Endothelial cell of umbilical vein (primary cell): ENCODE results near the gene SLC26A6. TPM values are rescaled to one million over a fixed set of nuclear protein-coding genes. Genes with fewer than 3 reads are reported as not detected.

Experiments
- BruUV-seq: library from RNA; stranded (reverse); fragments of 400-500 nt; replicated peaks from 2 replicates; lab custom pipeline; 2021; lab: Mats Ljungman, UMichigan
- CTCF ChIA-PET: fragments of 300-600, 350-600 bp; sonication (Branson Sonifier 250); formaldehyde crosslinking; loops from one replicate; lab custom pipeline; 2021; ENCODE audit warnings: antibody characterized with exemption, inconsistent platforms; lab: Charles Lee
- POLR2A ChIA-PET: fragments of 300-600, 350-600 bp; sonication (Branson Sonifier 250); formaldehyde crosslinking; loops from one replicate; lab custom pipeline; 2021; ENCODE audit warnings: antibody characterized with exemption, inconsistent platforms; lab: Charles Lee
- DNase-seq: peaks from one replicate; pipeline ENCODE4 v3.0.0-alpha.2; 2011; ENCODE audit warnings: low read depth, low spot score
- FAIRE-seq: peaks from 2 replicates; lab custom pipeline; 2011; peaks lifted over from hg19 to GRCh38; lab: Jason Lieb, UNC
- H2AFZ ChIP-seq: 2 replicates; pipeline ENCODE4 v1.6.0; 2012; ENCODE audit warnings: low read depth, low read length, control low read depth, inconsistent platforms
- H3K27ac ChIP-seq: 2 replicates; pipeline ENCODE4 v1.5.1; 2011; ENCODE audit warnings: low read depth, mild to moderate bottlenecking, control low read depth, low read length, moderate library complexity; ENCODE audit not compliant: insufficient read depth
- H3K27me3 ChIP-seq, 2 experiments: 2 replicates each; pipeline versions ENCODE4 v1.6.0 to v1.6.1; 2011; ENCODE audit warnings: low read length in 2 of 2, mixed read lengths in 1 of 2; ENCODE audit not compliant: control insufficient read depth in 2 of 2, insufficient read depth in 2 of 2
- H3K36me3 ChIP-seq, 2 experiments: 2 replicates in 1 of 2; 3 replicates in 1 of 2; pipeline ENCODE4 v1.5.1; 2011; ENCODE audit warnings: low read length in 2 of 2, mild to moderate bottlenecking in 1 of 2, moderate library complexity in 1 of 2; ENCODE audit not compliant: control insufficient read depth in 2 of 2, insufficient read depth in 2 of 2; ENCODE audit errors: extremely low read depth in 1 of 2
- H3K4me1 ChIP-seq: 3 replicates; pipeline ENCODE4 v1.5.1; 2011; ENCODE audit warnings: mild to moderate bottlenecking, low read length; ENCODE audit not compliant: control insufficient read depth, insufficient read depth; ENCODE audit errors: extremely low read depth
- H3K4me2 ChIP-seq: 2 replicates; pipeline ENCODE4 v1.6.1; 2011; ENCODE audit warnings: low read length, control low read depth, mixed read lengths; ENCODE audit not compliant: insufficient read depth
- H3K4me3 ChIP-seq, 3 experiments: fragments of 200-600 bp in 1 of 3; sonication (generic), shearing (Covaris generic) in 1 of 3; replicated peaks in 1 of 3; 2 replicates each; pipeline ENCODE4 v1.5.1; 2011 to 2016; ENCODE audit warnings: control low read depth in 3 of 3, low read length in 3 of 3, mild to moderate bottlenecking in 2 of 3, inconsistent platforms in 1 of 3, low read depth in 1 of 3, moderate library complexity in 1 of 3; ENCODE audit not compliant: insufficient read depth in 1 of 3
- H3K79me2 ChIP-seq: 2 replicates; pipeline ENCODE4 v1.6.0; 2012; ENCODE audit warnings: low read length, inconsistent platforms; ENCODE audit not compliant: control insufficient read depth, insufficient read depth
- H3K9ac ChIP-seq: replicated peaks from 2 replicates; pipeline ENCODE3; 2011; ENCODE audit warnings: low read length, control low read depth; ENCODE audit not compliant: insufficient read depth; ENCODE audit errors: extremely low read depth
- H3K9me1 ChIP-seq: replicated peaks from 3 replicates; pipeline ENCODE4 v1.6.0; 2011; ENCODE audit warnings: mild to moderate bottlenecking, low read length; ENCODE audit not compliant: control insufficient read depth, insufficient read depth; ENCODE audit errors: extremely low read depth
- H3K9me3 ChIP-seq: replicated peaks from 2 replicates; pipeline ENCODE4 v1.5.1; 2012; ENCODE audit warnings: low read length, inconsistent platforms; ENCODE audit not compliant: control insufficient read depth, insufficient read depth
- H4K20me1 ChIP-seq: replicated peaks from 2 replicates; pipeline ENCODE3; 2011; ENCODE audit warnings: mild to moderate bottlenecking, low read length; ENCODE audit not compliant: control insufficient read depth, insufficient read depth; ENCODE audit errors: extremely low read depth
- EZH2 ChIP-seq: IDR thresholded peaks from 2 replicates; pipeline ENCODE4 v1.6.1; 2012; ENCODE audit warnings: borderline replicate concordance, low read depth, mild to moderate bottlenecking, moderate library complexity, low read length, inconsistent platforms; ENCODE audit not compliant: severe bottlenecking
- FOS ChIP-seq: IDR thresholded peaks from 2 replicates; pipeline ENCODE4 v1.6.1; 2011; ENCODE audit warnings: mild to moderate bottlenecking, low read length, moderate library complexity, borderline replicate concordance; ENCODE audit not compliant: insufficient read depth
- GATA2 ChIP-seq: IDR thresholded peaks from 2 replicates; pipeline ENCODE4 v1.7.0; 2011; ENCODE audit warnings: low read depth, mild to moderate bottlenecking, moderate library complexity, mixed read lengths, low read length; ENCODE audit not compliant: insufficient read length, insufficient read depth
- JUN ChIP-seq: IDR thresholded peaks from 2 replicates; pipeline ENCODE4 v1.6.1; 2011; ENCODE audit warnings: borderline replicate concordance, low read depth; ENCODE audit not compliant: insufficient read length, insufficient read depth
- MYC ChIP-seq: IDR thresholded peaks from one replicate; pipeline ENCODE4 v1.6.1; 2011; ENCODE audit warnings: mild to moderate bottlenecking, low read depth, low read length
- POLR2A ChIP-seq: IDR thresholded peaks from 2 replicates; pipeline ENCODE4 v1.6.1; 2012; ENCODE audit warnings: low read depth, mild to moderate bottlenecking, control low read depth, low read length
- POLR2AphosphoS5 ChIP-seq: IDR thresholded peaks from 2 replicates; pipeline ENCODE4 v1.6.1; 2012; ENCODE audit warnings: low read depth, mild to moderate bottlenecking, control low read depth, low read length, moderate library complexity; ENCODE audit not compliant: insufficient read depth
- dilution Hi-C: fragments of 300-500 bp; cut with MboI; formaldehyde crosslinking; loops from one replicate; pipeline ENCODE4 v1.15.0; 2019; ENCODE audit warnings: low sequenced_read_pairs; ENCODE audit not compliant: extremely low pct_ligation_motif_present
- intact Hi-C: fragments of 100-400 bp; cut with micrococcal nuclease; formaldehyde crosslinking; loops from one replicate; pipeline ENCODE4 v1.10.0; 2022
- polyA plus RNA-seq, 4 experiments: library from polyadenylated mRNA; depleted of rRNA in 3 of 4; stranded (reverse) in 3 of 4; unstranded in 1 of 4; fragments of >200 nt; gene quantifications; 2 replicates each; pipeline versions ENCODE4 v1.2.1 to v1.2.3, GENCODE V29; 2011 to 2012; ENCODE audit warnings: missing spikeins in 1 of 4
- total RNA-seq: library from RNA; stranded (reverse); gene quantifications from 2 replicates; pipeline ENCODE4 v1.2.3, GENCODE V29; 2021
- TF ChIP-seq, protein P1 (sequence below): IDR thresholded peaks from 2 replicates; pipeline ENCODE4 v1.6.1; 2011; ENCODE audit not compliant: insufficient read depth, insufficient read length
- TF ChIP-seq, protein P2 (sequence below), 2 donors: IDR thresholded peaks; 1 replicate in 1 of 2; 2 replicates in 1 of 2; pipeline ENCODE4 v1.5.1; 2011; ENCODE audit warnings: low read length in 2 of 2, mild to moderate bottlenecking in 2 of 2, moderate library complexity in 2 of 2, control low read depth in 1 of 2, inconsistent platforms in 1 of 2, low read depth in 1 of 2; ENCODE audit not compliant: insufficient read depth in 1 of 2; ENCODE audit errors: extremely low read depth in 1 of 2

Gene SLC26A6
- total and polyA plus RNA-seq, 2 donors (not counting 3 experiments of a cell fraction or from before 2014, with no cell fraction given), result 31.0 to 32.2 TPM

DNA sequence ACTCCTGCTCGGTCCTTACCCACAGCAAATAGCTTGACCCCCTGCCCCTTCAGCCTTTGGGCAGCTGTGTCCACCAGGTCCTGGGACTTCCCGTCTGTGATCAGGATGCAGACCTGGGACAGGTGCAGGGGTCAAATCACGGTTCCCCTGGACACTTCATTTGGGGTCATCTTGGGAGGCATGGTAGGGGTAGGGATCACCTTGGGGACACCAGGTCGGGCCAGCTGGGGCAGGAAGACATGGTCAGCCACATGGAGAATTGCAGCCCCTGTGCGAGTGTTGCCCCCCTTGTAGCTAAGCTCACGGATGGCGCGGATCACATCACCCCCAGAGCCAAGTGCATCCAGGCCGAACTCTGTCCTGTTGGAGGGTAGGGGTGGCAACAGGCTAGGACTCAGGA, 41.9 kb downstream of the SLC26A6 start:
- ChIA-PET CTCF (interaction anchor here (1.4 kb wide), 1 partner anchor 8 kb away, joined by 3 read pairs; no protein-coding TSS in a partner anchor), POLR2A (no interaction called here)
- H3K9ac ChIP-seq, result no peak overlapping the region
- FAIRE-seq (no peak), DNase-seq (no peak)
- no peak overlapping the region for H3K4me3 ChIP-seq
- dilution Hi-C loops (no loop called here), intact Hi-C loops (no loop called here)
- H3K27ac ChIP-seq, result no peak overlapping the region
- no peak overlapping the region for H2AFZ ChIP-seq
- TF ChIP-seq, protein P1, sequence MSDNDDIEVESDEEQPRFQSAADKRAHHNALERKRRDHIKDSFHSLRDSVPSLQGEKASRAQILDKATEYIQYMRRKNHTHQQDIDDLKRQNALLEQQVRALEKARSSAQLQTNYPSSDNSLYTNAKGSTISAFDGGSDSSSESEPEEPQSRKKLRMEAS, result no peak
- TF ChIP-seq POLR2A (no peak), MYC (no peak), GATA2 (no peak), EZH2 (no peak), JUN (no peak), POLR2AphosphoS5 (no peak), FOS (no peak)
- TF ChIP-seq, protein P2, sequence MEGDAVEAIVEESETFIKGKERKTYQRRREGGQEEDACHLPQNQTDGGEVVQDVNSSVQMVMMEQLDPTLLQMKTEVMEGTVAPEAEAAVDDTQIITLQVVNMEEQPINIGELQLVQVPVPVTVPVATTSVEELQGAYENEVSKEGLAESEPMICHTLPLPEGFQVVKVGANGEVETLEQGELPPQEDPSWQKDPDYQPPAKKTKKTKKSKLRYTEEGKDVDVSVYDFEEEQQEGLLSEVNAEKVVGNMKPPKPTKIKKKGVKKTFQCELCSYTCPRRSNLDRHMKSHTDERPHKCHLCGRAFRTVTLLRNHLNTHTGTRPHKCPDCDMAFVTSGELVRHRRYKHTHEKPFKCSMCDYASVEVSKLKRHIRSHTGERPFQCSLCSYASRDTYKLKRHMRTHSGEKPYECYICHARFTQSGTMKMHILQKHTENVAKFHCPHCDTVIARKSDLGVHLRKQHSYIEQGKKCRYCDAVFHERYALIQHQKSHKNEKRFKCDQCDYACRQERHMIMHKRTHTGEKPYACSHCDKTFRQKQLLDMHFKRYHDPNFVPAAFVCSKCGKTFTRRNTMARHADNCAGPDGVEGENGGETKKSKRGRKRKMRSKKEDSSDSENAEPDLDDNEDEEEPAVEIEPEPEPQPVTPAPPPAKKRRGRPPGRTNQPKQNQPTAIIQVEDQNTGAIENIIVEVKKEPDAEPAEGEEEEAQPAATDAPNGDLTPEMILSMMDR (IDR thresholded peaks at IDR 0.05; ENCODE audit: extremely low read depth in 1 of 2, insufficient read depth in 1 of 2, low read depth in 1 of 2, low read length in 2 of 2), result no peak
- no peaks in the 10 kb centered on the region for H4K20me1 ChIP-seq
- H3K4me1 ChIP-seq, result peaks cover 6% of the 10 kb centered on the region
- BruUV-seq, result no TSS peak
- no peaks in the 10 kb centered on the region for H3K9me1 ChIP-seq
- no peaks in the 10 kb centered on the region for H3K9me3 ChIP-seq
- H3K36me3 ChIP-seq, result peaks cover 0 to 2% of the 10 kb centered on the region in 2 experiments
- no peak overlapping the region for H3K4me2 ChIP-seq
- no peaks in the 10 kb centered on the region for H3K79me2 ChIP-seq
- peaks cover 9 to 11% of the 10 kb centered on the region in 2 experiments for H3K27me3 ChIP-seq
